Body of pancreas (tissue), 4 donors: ENCODE results near the gene KCNJ14. TPM values are rescaled to one million over a fixed set of nuclear protein-coding genes. Genes with fewer than 3 reads are reported as not detected.

Source experiments
- ATAC-seq: fragments of 150-250 bp; one replicate; pipeline ENCODE4 v1.9.1; 2016
- DNase-seq, 4 donors: peaks; one replicate each; pipeline ENCODE4 v3.0.0-alpha.2; 2019
- H3K27ac ChIP-seq, 4 donors: fragments of 200-600 bp; sonication (generic); 1 replicate in 3 of 4; 2 replicates in 1 of 4; pipeline versions ENCODE4 v1.5.1 to v1.6.1; 2016 to 2019; ENCODE audit warnings: mild to moderate bottlenecking in 1 of 4, mixed read lengths in 1 of 4, moderate library complexity in 1 of 4
- H3K27me3 ChIP-seq, 2 donors: fragments of 200-600 bp; sonication (generic); one replicate each; pipeline ENCODE4 v1.6.0; 2016; ENCODE audit warnings: mild to moderate bottlenecking in 1 of 2
- H3K36me3 ChIP-seq, 2 donors: fragments of 200-600 bp; sonication (generic); replicated peaks in 1 of 2; 2 replicates each; pipeline ENCODE4 v1.5.1; 2016; ENCODE audit warnings: low read depth in 2 of 2; ENCODE audit not compliant: insufficient read depth in 1 of 2
- H3K4me1 ChIP-seq: fragments of 200-600 bp; sonication (generic); one replicate; pipeline ENCODE4 v1.6.0; 2016
- H3K4me3 ChIP-seq, 2 donors: fragments of 200-600 bp; sonication (generic); 1 replicate in 1 of 2; 2 replicates in 1 of 2; pipeline ENCODE4 v1.5.1; 2016 to 2019
- H3K9me3 ChIP-seq, 3 donors: fragments of 200-600 bp; sonication (generic); 1 replicate in 2 of 3; 2 replicates in 1 of 3; pipeline ENCODE4 v1.5.1; 2016
- CTCF ChIP-seq, 7 experiments: fragments of 450-650 bp in 4 of 7; fragments of 200-600 bp in 3 of 7; sonication (generic) in 3 of 7; IDR thresholded peaks; one replicate each; pipeline ENCODE4 v1.5.1; 2016 to 2019; ENCODE audit warnings: antibody characterized with exemption in 7 of 7
- POLR2A ChIP-seq, 3 donors: fragments of 450-650 bp; IDR thresholded peaks; one replicate each; pipeline ENCODE4 v1.6.1; 2016; ENCODE audit warnings: antibody characterized with exemption in 3 of 3, mild to moderate bottlenecking in 2 of 3
- WGBS, 2 donors: methylation state at CpG; one replicate each; pipeline ENCODE4 v1.1.5; 2017; 5-methylcytosine and 5-hydroxymethylcytosine counted together
- intact Hi-C: fragments of 100-400 bp; cut with DNase I; formaldehyde crosslinking; loops from one replicate; pipeline ENCODE4 v1.15.1; 2023
- total RNA-seq, 2 donors: library from RNA; depleted of rRNA; stranded (reverse); fragments of >200 nt; gene quantifications; one replicate each; pipeline ENCODE4 v1.1.0, GENCODE V29; 2016

KCNJ14 gene
- total RNA-seq, 2 donors from 2014 or later: 0.66 to 1.6 TPM

GRCh38 chr19:48444129-48444935 is 11.0 kb upstream of the KCNJ14 start:
- no peak for ATAC-seq
- intact Hi-C loops: no loop called here
- WGBS, 2 donors: 16 to 26% methylated on average over 33 to 38 of the region's 38 CpGs
- TF ChIP-seq POLR2A (IDR thresholded peaks at IDR 0.05) (no peak), CTCF (IDR thresholded peaks at IDR 0.05) (no peak)
- H3K36me3 ChIP-seq: peaks cover 0 to 2% of the 10 kb centered on the region in 2 donors
- H3K27ac ChIP-seq: peak overlapping the region in 1 of 4 donors; percentile 81
- peaks cover 0 to 4% (median 0%) of the 10 kb centered on the region in 3 donors for H3K9me3 ChIP-seq
- DNase-seq: no peak
- H3K27me3 ChIP-seq: no peaks in the 10 kb centered on the region
- peaks cover 24% of the 10 kb centered on the region for H3K4me1 ChIP-seq
- H3K4me3 ChIP-seq: no peak overlapping the region

GRCh38 chr19:48444936-48445200 is 10.5 kb upstream of the KCNJ14 start:
- H3K36me3 ChIP-seq: peaks cover 0 to 2% of the 10 kb centered on the region in 2 donors
- intact Hi-C loops: no loop called here

GRCh38 chr19:48445256-48445605 is 10.1 kb upstream of the KCNJ14 start:
- Histone ChIP-seq H3K27ac (peak overlapping the region in 3 of 4 donors; percentile 78 to 86 (median 81)), H3K36me3 (peaks cover under 1 to 6% of the 10 kb centered on the region in 2 donors), H3K9me3 (peaks cover 0 to 4% (median 0%) of the 10 kb centered on the region in 3 donors), H3K4me3 (peak overlapping the region; percentile 33 to 89), H3K4me1 (peaks cover 24% of the 10 kb centered on the region), H3K27me3 (no peaks in the 10 kb centered on the region)
- WGBS, 2 donors: 2 to 3% methylated on average over 6 of the region's 6 CpGs
- peak; percentile 50 for ATAC-seq
- DNase-seq: peak in 2 of 4 donors; percentile 39 to 62
- TF ChIP-seq CTCF (IDR thresholded peaks at IDR 0.05) (peak; percentile 6 to 62 (median 49)), POLR2A (IDR thresholded peaks at IDR 0.05) (no peak)
- intact Hi-C loops: no loop called here

More at GRCh38 chr19:48444936-48445200, 10.5 kb upstream of the KCNJ14 start:
- Histone ChIP-seq H3K4me1 (peaks cover 24% of the 10 kb centered on the region), H3K27ac (peak overlapping the region in 2 of 4 donors; percentile 81 to 86), H3K9me3 (peaks cover 0 to 4% (median 0%) of the 10 kb centered on the region in 3 donors), H3K4me3 (no peak overlapping the region), H3K27me3 (no peaks in the 10 kb centered on the region)
- ATAC-seq (no peak), DNase-seq (no peak)
- TF ChIP-seq CTCF (IDR thresholded peaks at IDR 0.05) (no peak), POLR2A (IDR thresholded peaks at IDR 0.05) (no peak)
- WGBS, 2 donors: 12 to 40% methylated on average over 3 of the region's 3 CpGs

GRCh38 chr19:48445606-48446481 is 9.5 kb upstream of the KCNJ14 start, which contains the start of gene GRWD1:
GRWD1 (plus strand) TSS chr19:48445983; CDS start chr19:48446006, 23 bp downstream.
- TF ChIP-seq POLR2A (IDR thresholded peaks at IDR 0.05): peak in 2 of 3 donors; percentile 72 to 76
- no peak for TF ChIP-seq CTCF (IDR thresholded peaks at IDR 0.05)
- Histone ChIP-seq H3K4me3 (peak within 1 kb of the TSS; percentile 33 to 89), H3K27ac (peak within 1 kb of the TSS; percentile 74 to 86 (median 80)), H3K9me3 (peaks cover 0 to 4% (median 0%) of the 10 kb centered on the region in 3 donors), H3K4me1 (peaks cover 24% of the 10 kb centered on the region), H3K27me3 (no peaks in the 10 kb centered on the region), H3K36me3 (peaks cover 5 to 11% of the 10 kb centered on the region in 2 donors)
- WGBS, 2 donors: 0% methylated on average over 29 to 60 of the region's 61 CpGs
- ATAC-seq (peak; percentile 92), DNase-seq (peak; percentile 91 to 97 (median 92))
- intact Hi-C loops: no loop called here
